DOHH2 (cell line): ENCODE measurements around the gene CCDC112.

Experiments
- CTCF ChIP-seq: fragments of 200-600 bp; sonication (generic); IDR thresholded peaks from one replicate; pipeline ENCODE4 v1.5.1; 2014; ENCODE audit warnings: antibody characterized with exemption, mild to moderate bottlenecking, low read depth, low read length; ENCODE audit not compliant: poor library complexity, severe bottlenecking
- EZH2phosphoT487 ChIP-seq: fragments of 200-600 bp; sonication (generic); IDR thresholded peaks from 2 replicates; pipeline ENCODE4 v1.6.1; 2017; ENCODE audit warnings: borderline replicate concordance, mild to moderate bottlenecking, antibody characterized with exemption, low read length, moderate library complexity, mixed read lengths

GRCh38 chr5:115272297-115272958 lies 24.0 kb downstream of the CCDC112 start:
- TF ChIP-seq CTCF (no peak), EZH2phosphoT487 (no peak)
